LNCAP (cell line): ENCODE measurements around the gene TFAM.

Experiments used
- CTCF ChIP-seq: fragments of 450-650 bp; IDR thresholded peaks from 2 replicates; pipeline ENCODE4 v1.5.1; 2017; ENCODE audit warnings: mild to moderate bottlenecking

Gene TFAM

DNA sequence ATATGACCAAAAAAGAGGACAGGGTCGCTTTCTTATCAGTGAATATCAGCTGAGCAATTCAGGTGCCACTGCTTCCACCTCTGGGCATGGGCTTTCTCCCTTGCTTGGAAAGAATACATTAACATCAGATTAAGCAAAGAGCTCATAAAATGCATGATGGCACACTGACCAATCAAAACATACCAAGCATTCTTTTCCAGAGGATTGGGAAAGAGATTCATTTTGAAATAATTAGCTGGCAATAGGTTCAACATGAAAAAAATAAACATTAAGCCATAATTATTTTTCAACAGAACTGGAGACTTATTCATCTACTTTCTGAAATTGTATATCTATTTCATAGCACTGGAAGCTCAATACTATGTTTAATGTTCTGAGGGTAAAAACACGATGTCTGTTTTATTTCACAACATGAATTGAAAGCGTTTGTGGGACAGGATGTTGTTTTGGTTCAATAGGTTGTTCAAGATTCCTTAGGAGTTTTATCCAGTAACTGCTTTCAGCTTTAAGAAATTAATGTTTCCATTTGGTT, 53.2 kb downstream of the TFAM start:
- no peak for TF ChIP-seq CTCF

DNA sequence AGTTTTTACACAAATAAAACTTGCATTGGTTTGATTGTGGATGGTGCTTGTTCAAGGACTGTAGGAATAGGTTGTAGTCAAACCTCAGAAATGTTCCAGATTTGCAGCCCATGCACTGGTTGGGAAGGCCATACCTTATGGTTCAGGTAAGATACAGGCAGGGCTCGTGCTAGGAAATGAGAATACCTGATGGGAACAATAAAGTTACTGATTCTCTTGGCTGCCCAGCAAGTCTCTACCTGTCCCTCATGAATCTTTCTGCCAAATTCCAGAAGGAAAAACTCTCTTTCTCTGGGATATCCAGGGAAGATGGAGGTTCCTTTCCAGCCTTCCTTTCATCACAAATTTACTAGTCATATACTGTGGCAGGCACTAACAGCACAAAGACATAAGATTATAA, 53.8 kb downstream of the TFAM start:
- TF ChIP-seq CTCF = no peak

DNA sequence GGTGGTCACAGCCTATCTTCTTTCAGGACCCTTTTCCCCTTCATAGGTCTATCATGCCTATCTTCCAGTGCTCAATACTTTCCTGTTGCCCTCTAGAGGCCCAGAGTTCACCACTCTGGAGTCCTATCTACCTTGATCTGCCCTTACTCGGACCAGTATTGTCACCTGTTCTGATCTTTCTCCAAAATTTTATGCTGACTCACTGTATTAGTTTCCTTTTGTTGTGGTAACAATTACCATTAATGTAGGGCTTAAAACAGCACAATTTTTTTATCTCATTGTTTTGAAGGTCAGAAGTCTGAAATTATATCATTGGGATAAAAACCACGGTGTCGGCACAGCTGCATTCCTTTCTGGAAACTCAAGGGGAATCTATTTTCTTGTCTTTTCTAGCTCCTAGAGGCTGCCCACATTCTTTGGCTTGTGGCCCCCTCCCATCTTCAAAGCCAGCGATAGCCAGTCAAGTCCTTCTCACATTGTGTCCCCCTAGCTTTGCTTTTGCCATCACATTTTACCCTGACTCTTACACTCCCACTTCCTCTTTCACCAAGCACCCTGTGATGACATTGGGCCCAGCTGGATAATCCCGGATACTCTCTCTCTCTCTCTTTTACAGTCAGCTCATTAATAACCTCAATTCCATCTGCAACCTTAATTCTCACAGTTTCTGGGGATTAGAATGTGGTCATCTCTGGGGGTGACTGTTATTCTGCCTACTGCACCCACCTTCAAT, 54.6 kb downstream of the TFAM start:
- no peak for TF ChIP-seq CTCF

DNA sequence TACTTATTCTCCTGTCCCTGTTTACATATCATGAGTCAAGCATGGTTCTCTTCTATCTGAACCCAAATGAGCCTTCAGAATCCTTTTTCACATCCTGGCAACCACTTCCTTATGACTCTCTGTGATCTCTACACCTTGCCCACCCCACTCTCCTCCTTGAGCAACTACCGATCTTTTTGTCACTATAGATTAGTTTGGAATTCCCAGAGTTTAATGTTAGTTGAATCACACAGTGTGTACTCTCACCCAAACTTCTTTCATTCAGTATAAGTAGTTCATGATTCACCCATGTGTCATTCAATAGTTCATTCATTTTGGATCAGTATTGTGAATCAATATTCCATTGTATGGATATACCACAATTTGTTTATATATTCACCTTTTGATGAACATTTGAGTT, 55.3 kb downstream of the TFAM start:
- no peak for TF ChIP-seq CTCF

- TF ChIP-seq CTCF = no peak
Measured at GRCh38 chr10:58444321-58444720, 59.1 kb downstream of the TFAM start.

GRCh38 chr10:58444876-58445275, 59.7 kb downstream of the TFAM start:
- no peak for TF ChIP-seq CTCF

DNA sequence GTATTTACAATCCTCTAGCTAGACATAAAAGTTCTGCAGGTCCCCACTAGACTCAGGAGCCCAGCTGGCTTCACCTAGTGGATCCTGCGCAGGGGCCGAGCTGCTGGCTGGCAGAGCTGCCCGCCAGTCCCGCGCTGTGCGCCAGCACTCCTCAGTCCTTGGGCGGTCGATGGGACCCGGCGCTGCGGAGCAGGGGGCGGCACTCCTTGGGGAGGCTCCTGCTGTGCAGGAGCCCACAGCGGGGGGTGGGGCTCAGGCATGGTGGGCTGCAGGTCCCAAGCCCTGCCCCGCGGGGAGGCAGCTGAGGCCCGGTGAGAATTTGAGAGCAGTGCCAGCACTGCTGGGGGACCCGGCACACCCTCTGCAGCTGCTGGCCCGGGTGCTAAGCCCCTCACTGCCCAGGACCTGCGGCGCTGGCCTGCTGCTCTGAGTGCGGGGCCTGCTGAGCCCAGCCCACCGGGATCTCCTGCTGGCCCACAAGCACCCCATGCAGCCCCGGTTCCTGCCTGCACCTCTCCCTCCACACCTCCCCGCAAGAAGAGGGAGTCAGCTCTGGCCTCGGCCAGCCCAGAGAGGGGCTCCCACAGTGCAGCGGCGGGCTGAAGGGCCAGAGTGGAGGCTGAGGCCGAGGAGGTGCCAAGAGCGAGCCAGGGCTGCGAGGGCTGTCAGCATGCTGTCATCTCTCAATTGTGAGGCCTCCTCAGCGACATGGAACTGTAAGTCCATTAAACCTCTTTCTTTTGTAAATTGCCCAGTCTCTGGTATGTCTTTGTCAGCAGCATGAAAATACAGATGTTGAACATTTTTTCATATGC, 63.1 kb downstream of the TFAM start:
- TF ChIP-seq CTCF = no peak
